Activated CD4-positive, alpha-beta T cell treated with anti-CD3 and anti-CD28 coated beads for 1 hour (primary cell): ENCODE measurements around the gene SPATA32.
A peak's percentile ranks its signal among the peaks of the same experiment; 100 is the strongest.
"Not testable (repeated sequence)": the region's sequence is repeated elsewhere in the genome, so short reads cannot be mapped to it uniquely, and the experiment has no call there.

Source experiments
- DNase-seq: peaks from one replicate; pipeline ENCODE4 v3.0.0-alpha.2; 2020

SPATA32 gene

GRCh38 chr17:45270828-45271418 lies 9.0 kb upstream of the SPATA32 start:
- DNase-seq, result peak; percentile 46

- DNase-seq, result no peak
These were observed 8.0 kb upstream of the SPATA32 start for GRCh38 chr17:45269912-45270311.

- no peak for DNase-seq
These were observed 5.7 kb upstream of the SPATA32 start for GRCh38 chr17:45267436-45268055.

GRCh38 chr17:45266372-45266926 lies 4.6 kb upstream of the SPATA32 start:
- no peak for DNase-seq

- DNase-seq, result no peak
These were observed 3.9 kb upstream of the SPATA32 start for GRCh38 chr17:45265821-45266220.

- DNase-seq, result no peak
These were observed 3.1 kb upstream of the SPATA32 start for GRCh38 chr17:45264988-45265387.

- DNase-seq, result no peak
These were observed 2.5 kb upstream of the SPATA32 start for GRCh38 chr17:45264430-45264829.

- no peak for DNase-seq
These were observed 1.6 kb upstream of the SPATA32 start for GRCh38 chr17:45263477-45263860.

- no peak for DNase-seq
These were observed 902 bp upstream of the SPATA32 start for GRCh38 chr17:45262516-45263476.

GRCh38 chr17:45260204-45260783 lies 1.6 kb downstream of the SPATA32 start:
- no peak for DNase-seq

- DNase-seq, result no peak
These were observed 2.9 kb downstream of the SPATA32 start for GRCh38 chr17:45258981-45259380.

GRCh38 chr17:45257115-45257514 lies 4.8 kb downstream of the SPATA32 start:
- no peak for DNase-seq

GRCh38 chr17:45256114-45256966 lies 5.6 kb downstream of the SPATA32 start:
- DNase-seq, result no peak

GRCh38 chr17:45255358-45255757 lies 6.5 kb downstream of the SPATA32 start:
- DNase-seq, result no peak

GRCh38 chr17:45253879-45254278 lies 8.0 kb downstream of the SPATA32 start:
- no peak for DNase-seq

GRCh38 chr17:45253237-45253636 lies 8.7 kb downstream of the SPATA32 start:
- DNase-seq, result not testable (repeated sequence)

- DNase-seq, result no peak
These were observed 10.0 kb downstream of the SPATA32 start for GRCh38 chr17:45251931-45252330.

GRCh38 chr17:45248132-45248957 lies 13.5 kb downstream of the SPATA32 start:
- DNase-seq, result peak; percentile 70

- peak; percentile 89 for DNase-seq
These were observed 14.3 kb downstream of the SPATA32 start for GRCh38 chr17:45247429-45248131.

- no peak for DNase-seq
These were observed 14.9 kb downstream of the SPATA32 start for GRCh38 chr17:45246861-45247428.
